PFSK-1 (cell line): ENCODE measurements around the gene LRRC23.

Source experiments
- FOXP2 ChIP-seq: optimal IDR thresholded peaks from 2 replicates; pipeline ENCODE3; 2011; ENCODE audit warnings: borderline replicate concordance, control low read depth, inconsistent platforms; ENCODE audit not compliant: insufficient read depth; ENCODE audit errors: extremely low read length, extremely low read depth
- POLR2AphosphoS5 ChIP-seq: IDR thresholded peaks from 2 replicates; pipeline ENCODE4 v1.6.1; 2012; ENCODE audit warnings: low read depth, mild to moderate bottlenecking, control low read depth, low read length, moderate library complexity
- TAF1 ChIP-seq: IDR thresholded peaks from 2 replicates; pipeline ENCODE4 v1.6.1; 2012; ENCODE audit warnings: low read length, control low read depth, borderline replicate concordance; ENCODE audit not compliant: insufficient read depth
- TF ChIP-seq, protein P1 (sequence below), 2 experiments: IDR thresholded peaks; 2 replicates each; pipeline versions ENCODE4 v1.6.1 to v1.8.0; 2011 to 2012; ENCODE audit warnings: low read depth in 2 of 2, low read length in 2 of 2, control low read depth in 1 of 2, inconsistent platforms in 1 of 2, mild to moderate bottlenecking in 1 of 2, moderate library complexity in 1 of 2; ENCODE audit not compliant: insufficient read depth in 1 of 2

- TF ChIP-seq, protein P1, sequence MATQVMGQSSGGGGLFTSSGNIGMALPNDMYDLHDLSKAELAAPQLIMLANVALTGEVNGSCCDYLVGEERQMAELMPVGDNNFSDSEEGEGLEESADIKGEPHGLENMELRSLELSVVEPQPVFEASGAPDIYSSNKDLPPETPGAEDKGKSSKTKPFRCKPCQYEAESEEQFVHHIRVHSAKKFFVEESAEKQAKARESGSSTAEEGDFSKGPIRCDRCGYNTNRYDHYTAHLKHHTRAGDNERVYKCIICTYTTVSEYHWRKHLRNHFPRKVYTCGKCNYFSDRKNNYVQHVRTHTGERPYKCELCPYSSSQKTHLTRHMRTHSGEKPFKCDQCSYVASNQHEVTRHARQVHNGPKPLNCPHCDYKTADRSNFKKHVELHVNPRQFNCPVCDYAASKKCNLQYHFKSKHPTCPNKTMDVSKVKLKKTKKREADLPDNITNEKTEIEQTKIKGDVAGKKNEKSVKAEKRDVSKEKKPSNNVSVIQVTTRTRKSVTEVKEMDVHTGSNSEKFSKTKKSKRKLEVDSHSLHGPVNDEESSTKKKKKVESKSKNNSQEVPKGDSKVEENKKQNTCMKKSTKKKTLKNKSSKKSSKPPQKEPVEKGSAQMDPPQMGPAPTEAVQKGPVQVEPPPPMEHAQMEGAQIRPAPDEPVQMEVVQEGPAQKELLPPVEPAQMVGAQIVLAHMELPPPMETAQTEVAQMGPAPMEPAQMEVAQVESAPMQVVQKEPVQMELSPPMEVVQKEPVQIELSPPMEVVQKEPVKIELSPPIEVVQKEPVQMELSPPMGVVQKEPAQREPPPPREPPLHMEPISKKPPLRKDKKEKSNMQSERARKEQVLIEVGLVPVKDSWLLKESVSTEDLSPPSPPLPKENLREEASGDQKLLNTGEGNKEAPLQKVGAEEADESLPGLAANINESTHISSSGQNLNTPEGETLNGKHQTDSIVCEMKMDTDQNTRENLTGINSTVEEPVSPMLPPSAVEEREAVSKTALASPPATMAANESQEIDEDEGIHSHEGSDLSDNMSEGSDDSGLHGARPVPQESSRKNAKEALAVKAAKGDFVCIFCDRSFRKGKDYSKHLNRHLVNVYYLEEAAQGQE (IDR thresholded peaks at IDR 0.05; ENCODE audit: insufficient read depth in 1 of 2, low read depth in 2 of 2, low read length in 2 of 2), result no peak
- TF ChIP-seq FOXP2, result no peak
- TF ChIP-seq POLR2AphosphoS5, result no peak
- TF ChIP-seq TAF1, result no peak
These were observed 58.6 kb downstream of the LRRC23 start for GRCh38 chr12:6963016-6963731.
